Retina (tissue), 1 donor: Measurements from ENCODE around the gene GPR137.
"Not testable (repeated sequence)": the region's sequence is repeated elsewhere in the genome, so short reads cannot be mapped to it uniquely, and the experiment has no call there.

ENCODE experiments used
- DNase-seq: peaks from one replicate; pipeline ENCODE4 v3.0.0-alpha.2; 2016

The GPR137 gene

GRCh38 chr11:64284962-64285884, at the start of gene GPR137:
GPR137 (plus strand) TSS chr11:64285848; CDS start chr11:64286525, 677 bp downstream.
- DNase-seq: peak; percentile 98

GRCh38 chr11:64237484-64237951, 48.1 kb upstream of the GPR137 start:
- DNase-seq: no peak

GRCh38 chr11:64238076-64238475, 47.6 kb upstream of the GPR137 start:
- DNase-seq: no peak

GRCh38 chr11:64238999-64239398, 46.6 kb upstream of the GPR137 start:
- DNase-seq: no peak

- DNase-seq: no peak
Measured at GRCh38 chr11:64239662-64240434, 45.8 kb upstream of the GPR137 start.

GRCh38 chr11:64240435-64241240, 45.0 kb upstream of the GPR137 start, which contains the start of gene FKBP2:
FKBP2 (plus strand) TSS chr11:64241095; CDS start chr11:64242388, 1,293 bp downstream.
- peak; percentile 96 for DNase-seq

- DNase-seq: no peak
Measured at GRCh38 chr11:64241241-64241490, 44.5 kb upstream of the GPR137 start.

GRCh38 chr11:64241491-64242374, 43.9 kb upstream of the GPR137 start:
- peak; percentile 98 for DNase-seq

GRCh38 chr11:64243236-64243854, 42.3 kb upstream of the GPR137 start:
- DNase-seq: no peak

- DNase-seq: no peak
Measured at GRCh38 chr11:64244107-64244506, 41.5 kb upstream of the GPR137 start.

- no peak for DNase-seq
Measured at GRCh38 chr11:64244966-64245365, 40.7 kb upstream of the GPR137 start.

GRCh38 chr11:64245401-64245796, 40.2 kb upstream of the GPR137 start:
- no peak for DNase-seq

GRCh38 chr11:64245797-64246620, 39.6 kb upstream of the GPR137 start:
- peak; percentile 66 for DNase-seq

GRCh38 chr11:64246621-64246870, 39.1 kb upstream of the GPR137 start:
- DNase-seq: not testable (repeated sequence)

- DNase-seq: peak; percentile 93
Measured at GRCh38 chr11:64246871-64247728, 38.5 kb upstream of the GPR137 start, which contains the start of gene PPP1R14B. PPP1R14B (minus strand) TSS chr11:64246943; CDS start chr11:64246673, 270 bp downstream.

- DNase-seq: no peak
Measured at GRCh38 chr11:64247729-64248531, 37.7 kb upstream of the GPR137 start.

GRCh38 chr11:64248578-64248977, 37.1 kb upstream of the GPR137 start:
- DNase-seq: no peak

GRCh38 chr11:64249038-64249437, 36.6 kb upstream of the GPR137 start:
- no peak for DNase-seq
